ENCODE data around the gene PTPRJ.

PTPRJ gene

GRCh38 chr11:47969401-47969800 lies 11.0 kb upstream of the PTPRJ start:
- no peak for DNase-seq

- DNase-seq: no peak
Measured at GRCh38 chr11:47971501-47971900, 8.9 kb upstream of the PTPRJ start.

GRCh38 chr11:47973173-47973572 lies 7.2 kb upstream of the PTPRJ start:
- no peak for DNase-seq

- no peak for DNase-seq
Measured at GRCh38 chr11:47976931-47977330, 3.4 kb upstream of the PTPRJ start.

- DNase-seq: no peak
Measured at GRCh38 chr11:47977623-47978022, 2.7 kb upstream of the PTPRJ start.

- DNase-seq: no peak
Measured at GRCh38 chr11:47979378-47980087, 826 bp upstream of the PTPRJ start.

GRCh38 chr11:47980907-47981621 lies 705 bp downstream of the PTPRJ start:
- peak; percentile 54 to 68 for DNase-seq

GRCh38 chr11:47981667-47982404 lies 1.5 kb downstream of the PTPRJ start:
- DNase-seq: peak; percentile 43 to 53

GRCh38 chr11:47982616-47983015 lies 2.3 kb downstream of the PTPRJ start:
- DNase-seq: no peak

- no peak for DNase-seq
Measured at GRCh38 chr11:47983464-47984397, 3.4 kb downstream of the PTPRJ start.

GRCh38 chr11:47986219-47986618 lies 5.9 kb downstream of the PTPRJ start:
- DNase-seq: no peak

GRCh38 chr11:47986742-47987141 lies 6.4 kb downstream of the PTPRJ start:
- no peak for DNase-seq

GRCh38 chr11:47987310-47987709 lies 7.0 kb downstream of the PTPRJ start:
- no peak for DNase-seq

GRCh38 chr11:47987781-47988180 lies 7.4 kb downstream of the PTPRJ start:
- DNase-seq: no peak

- DNase-seq: no peak
Measured at GRCh38 chr11:47989779-47990178, 9.4 kb downstream of the PTPRJ start.

- DNase-seq: no peak
Measured at GRCh38 chr11:47991266-47991830, 11.0 kb downstream of the PTPRJ start.

- DNase-seq: no peak
Measured at GRCh38 chr11:47991894-47992293, 11.5 kb downstream of the PTPRJ start.

GRCh38 chr11:47992959-47993820 lies 12.8 kb downstream of the PTPRJ start:
- DNase-seq: no peak

- no peak for DNase-seq
Measured at GRCh38 chr11:47994417-47994816, 14.1 kb downstream of the PTPRJ start.

- no peak for DNase-seq
Measured at GRCh38 chr11:47995360-47995769, 15.0 kb downstream of the PTPRJ start.
